Gastroesophageal sphincter (tissue), 4 donors: ENCODE data around the gene ABCG1. TPM values are rescaled to one million over a fixed set of nuclear protein-coding genes. Genes with fewer than 3 reads are reported as not detected.

Experiments used
- ATAC-seq: fragments of 150-250 bp; one replicate; pipeline ENCODE4 v1.9.1; 2016; ENCODE audit warnings: mild to moderate bottlenecking, moderate library complexity
- H3K27ac ChIP-seq, 4 donors: fragments of 200-600 bp; sonication (generic) in 3 of 4; 1 replicate in 3 of 4; 2 replicates in 1 of 4; pipeline ENCODE4 v1.5.1; 2016 to 2019
- H3K27me3 ChIP-seq: fragments of 200-600 bp; sonication (generic); one replicate; pipeline ENCODE4 v1.5.1; 2019
- H3K36me3 ChIP-seq, 2 donors: fragments of 200-600 bp; sonication (generic); one replicate each; pipeline ENCODE4 v1.5.1; 2019; ENCODE audit warnings: control low read depth in 1 of 2
- H3K4me1 ChIP-seq, 3 donors: fragments of 200-600 bp; sonication (generic); 1 replicate in 2 of 3; 2 replicates in 1 of 3; pipeline ENCODE4 v1.5.1; 2016 to 2019; ENCODE audit warnings: control low read depth in 2 of 3
- H3K4me3 ChIP-seq, 2 donors: fragments of 200-600 bp; sonication (generic); one replicate each; pipeline ENCODE4 v1.5.1; 2019; ENCODE audit warnings: mild to moderate bottlenecking in 1 of 2, moderate library complexity in 1 of 2
- H3K9me3 ChIP-seq, 3 donors: fragments of 200-600 bp; sonication (generic); one replicate each; pipeline ENCODE4 v1.5.1; 2017 to 2019; ENCODE audit warnings: control low read depth in 2 of 3
- CTCF ChIP-seq, 4 experiments: fragments of 200-600 bp in 2 of 4; fragments of 450-650 bp in 2 of 4; sonication (generic) in 1 of 4; IDR thresholded peaks; one replicate each; pipeline ENCODE4 v1.5.1; 2017 to 2019; ENCODE audit warnings: antibody characterized with exemption in 4 of 4, mild to moderate bottlenecking in 2 of 4, moderate library complexity in 2 of 4
- EP300 ChIP-seq: sonication (generic); formaldehyde crosslinking; IDR thresholded peaks from one replicate; pipeline ENCODE4 v1.6.1; 2017; ENCODE audit warnings: antibody characterized with exemption, mild to moderate bottlenecking
- POLR2A ChIP-seq, 2 donors: fragments of 450-650 bp; IDR thresholded peaks; one replicate each; pipeline ENCODE4 v1.6.1; 2017; ENCODE audit warnings: antibody characterized with exemption in 2 of 2, mild to moderate bottlenecking in 2 of 2, moderate library complexity in 1 of 2
- POLR2AphosphoS5 ChIP-seq: sonication (generic); formaldehyde crosslinking; IDR thresholded peaks from one replicate; pipeline ENCODE4 v1.6.1; 2017; ENCODE audit warnings: antibody characterized with exemption
- WGBS, 2 donors: methylation state at CpG; one replicate each; pipeline ENCODE4 v1.1.5; 2018; ENCODE audit warnings: low coverage in 1 of 2; 5-methylcytosine and 5-hydroxymethylcytosine counted together
- total RNA-seq, 4 donors: library from RNA; depleted of rRNA; stranded (reverse); fragments of >200 nt; gene quantifications; one replicate each; pipeline ENCODE4 v1.1.0, GENCODE V29; 2016

Gene ABCG1
- total RNA-seq, 4 donors from 2014 or later, result 15.9 to 21.8 (median 18.0) TPM

GRCh38 chr21:42295845-42296244 lies 76.9 kb downstream of the ABCG1 start:
- ATAC-seq, result no peak
- Histone ChIP-seq H3K4me3 (no peak overlapping the region), H3K27ac (no peak overlapping the region), H3K36me3 (peaks cover 0 to 65% of the 10 kb centered on the region in 2 donors), H3K9me3 (no peaks in the 10 kb centered on the region), H3K4me1 (no peaks in the 10 kb centered on the region), H3K27me3 (no peaks in the 10 kb centered on the region)
- WGBS, 2 donors, result 74 to 85% methylated on average over 9 to 12 of the region's 15 CpGs
- TF ChIP-seq POLR2AphosphoS5, result no peak
- TF ChIP-seq POLR2A (IDR thresholded peaks at IDR 0.05), result no peak
- TF ChIP-seq CTCF (IDR thresholded peaks at IDR 0.05), result no peak
- TF ChIP-seq EP300, result no peak

- TF ChIP-seq EP300 (no peak), CTCF (IDR thresholded peaks at IDR 0.05) (no peak), POLR2A (IDR thresholded peaks at IDR 0.05) (no peak), POLR2AphosphoS5 (no peak)
- peaks cover 0 to 59% of the 10 kb centered on the region in 2 donors for H3K36me3 ChIP-seq
- H3K27me3 ChIP-seq, result no peaks in the 10 kb centered on the region
- no peak for ATAC-seq
- H3K9me3 ChIP-seq, result no peaks in the 10 kb centered on the region
- 87 to 88% methylated on average over 5 to 7 of the region's 7 CpGs for WGBS, 2 donors
- peaks cover 0 to 6% (median 0%) of the 10 kb centered on the region in 3 donors for H3K4me1 ChIP-seq
- no peak overlapping the region for H3K27ac ChIP-seq
- H3K4me3 ChIP-seq, result no peak overlapping the region
Observed at GRCh38 chr21:42296501-42296900, 77.6 kb downstream of the ABCG1 start.

GRCh38 chr21:42297377-42297776 lies 78.4 kb downstream of the ABCG1 start:
- peaks cover 0 to 8% (median 3%) of the 10 kb centered on the region in 3 donors for H3K4me1 ChIP-seq
- H3K9me3 ChIP-seq, result no peaks in the 10 kb centered on the region
- H3K27me3 ChIP-seq, result no peaks in the 10 kb centered on the region
- no peak for ATAC-seq
- no peak for TF ChIP-seq POLR2AphosphoS5
- no peak for TF ChIP-seq CTCF (IDR thresholded peaks at IDR 0.05)
- no peak for TF ChIP-seq POLR2A (IDR thresholded peaks at IDR 0.05)
- TF ChIP-seq EP300, result no peak
- H3K27ac ChIP-seq, result no peak overlapping the region
- peaks cover 0 to 50% of the 10 kb centered on the region in 2 donors for H3K36me3 ChIP-seq
- H3K4me3 ChIP-seq, result no peak overlapping the region
- 76 to 83% methylated on average over 6 to 7 of the region's 9 CpGs for whole genome bisulfite sequencing, 2 donors

GRCh38 chr21:42298237-42298636 lies 79.3 kb downstream of the ABCG1 start:
- TF ChIP-seq POLR2AphosphoS5, result no peak
- no peak for TF ChIP-seq EP300
- TF ChIP-seq POLR2A (IDR thresholded peaks at IDR 0.05), result no peak
- TF ChIP-seq CTCF (IDR thresholded peaks at IDR 0.05), result no peak
- Histone ChIP-seq H3K4me1 (peaks cover 0 to 8% (median 3%) of the 10 kb centered on the region in 3 donors), H3K9me3 (no peaks in the 10 kb centered on the region), H3K36me3 (peaks cover 0 to 42% of the 10 kb centered on the region in 2 donors), H3K27me3 (no peaks in the 10 kb centered on the region), H3K27ac (peak overlapping the region in 1 of 4 donors; percentile 66), H3K4me3 (no peak overlapping the region)
- ATAC-seq, result no peak
- 67 to 71% methylated on average over 1 to 4 of the region's 6 CpGs for WGBS, 2 donors

- H3K4me1 ChIP-seq, result peaks cover 0 to 8% (median 3%) of the 10 kb centered on the region in 3 donors
- WGBS, 2 donors, result 54 to 77% methylated on average over 2 to 3 of the region's 5 CpGs
- H3K4me3 ChIP-seq, result no peak overlapping the region
- H3K27me3 ChIP-seq, result no peaks in the 10 kb centered on the region
- no peak for ATAC-seq
- H3K27ac ChIP-seq, result peak overlapping the region in 2 of 4 donors; percentile 17 to 66
- H3K36me3 ChIP-seq, result peaks cover 0 to 38% of the 10 kb centered on the region in 2 donors
- no peaks in the 10 kb centered on the region for H3K9me3 ChIP-seq
- no peak for TF ChIP-seq POLR2AphosphoS5
- no peak for TF ChIP-seq POLR2A (IDR thresholded peaks at IDR 0.05)
- TF ChIP-seq CTCF (IDR thresholded peaks at IDR 0.05), result no peak
- no peak for TF ChIP-seq EP300
Observed at GRCh38 chr21:42298657-42299056, 79.7 kb downstream of the ABCG1 start.
